ENCODE measurements around the gene ASF1A.
A peak's percentile ranks its signal among the peaks of the same experiment; 100 is the strongest.

ASF1A gene

DNA sequence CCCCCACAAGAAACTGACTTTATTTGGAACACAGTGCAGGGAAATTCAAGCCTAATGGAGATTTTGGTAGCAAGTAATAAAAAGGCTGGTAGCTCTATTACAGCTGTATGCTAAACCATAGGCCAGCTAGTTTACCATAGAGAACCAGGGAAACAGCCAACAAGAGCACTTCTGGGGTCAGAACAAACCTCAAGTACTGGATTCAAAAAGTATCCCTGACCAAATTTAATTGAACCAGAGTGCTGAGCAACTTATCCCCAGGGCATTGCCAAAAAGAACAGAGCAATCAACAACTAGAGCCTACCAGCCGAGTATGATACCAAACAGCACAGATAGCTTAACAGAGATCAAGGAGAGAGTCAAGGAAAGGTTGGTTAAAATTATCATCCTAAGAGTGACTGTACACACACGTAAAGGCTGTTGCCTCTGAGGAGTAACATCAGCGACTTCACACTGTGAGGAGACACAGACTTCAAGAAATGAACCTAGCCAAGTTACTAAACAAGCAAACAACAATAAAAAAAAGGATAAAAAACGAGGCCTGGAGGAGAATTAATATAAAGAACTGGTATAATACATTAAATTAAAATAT, 11.5 kb upstream of the ASF1A start:
- no peak for DNase-seq

DNA sequence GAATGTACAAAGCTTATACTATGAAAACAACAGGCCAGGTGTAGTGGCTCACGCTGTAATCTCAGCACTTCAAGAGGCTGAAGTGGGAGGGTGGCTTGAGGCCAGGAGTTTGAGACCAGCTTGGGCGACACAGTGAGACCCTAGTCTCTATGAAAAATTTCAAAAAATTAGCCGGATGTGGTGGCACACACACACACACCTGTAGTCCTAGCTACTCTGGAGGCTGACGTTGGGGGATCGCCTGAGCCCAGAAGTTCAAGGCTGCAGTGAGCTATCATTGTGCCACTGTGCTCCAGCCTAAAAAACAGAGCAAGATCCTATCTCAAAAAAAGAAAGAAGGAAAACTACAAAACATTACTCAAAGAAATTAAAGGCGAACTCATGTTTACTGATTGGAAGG, 7.3 kb upstream of the ASF1A start:
- peak; percentile 70 for DNase-seq

DNA sequence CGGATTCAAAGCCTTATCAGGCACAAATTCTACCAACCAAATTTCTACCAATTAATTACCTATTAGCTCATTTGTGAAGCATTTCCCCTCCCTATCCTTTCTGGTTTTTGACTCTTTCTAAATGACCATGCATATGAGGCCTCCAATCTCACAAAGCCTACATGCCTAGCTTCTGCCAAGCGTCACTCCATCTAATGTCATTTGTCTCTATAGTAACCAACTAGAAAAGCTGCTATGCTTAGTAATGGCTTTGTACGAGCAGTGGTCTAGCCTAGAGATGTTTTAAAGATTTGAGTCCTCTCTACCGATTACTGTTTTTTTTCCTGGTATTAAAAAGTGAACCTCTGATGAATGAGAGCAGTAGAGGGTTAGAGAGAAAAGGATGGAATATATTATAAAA, 4.8 kb upstream of the ASF1A start:
- DNase-seq, result peak; percentile 79

DNA sequence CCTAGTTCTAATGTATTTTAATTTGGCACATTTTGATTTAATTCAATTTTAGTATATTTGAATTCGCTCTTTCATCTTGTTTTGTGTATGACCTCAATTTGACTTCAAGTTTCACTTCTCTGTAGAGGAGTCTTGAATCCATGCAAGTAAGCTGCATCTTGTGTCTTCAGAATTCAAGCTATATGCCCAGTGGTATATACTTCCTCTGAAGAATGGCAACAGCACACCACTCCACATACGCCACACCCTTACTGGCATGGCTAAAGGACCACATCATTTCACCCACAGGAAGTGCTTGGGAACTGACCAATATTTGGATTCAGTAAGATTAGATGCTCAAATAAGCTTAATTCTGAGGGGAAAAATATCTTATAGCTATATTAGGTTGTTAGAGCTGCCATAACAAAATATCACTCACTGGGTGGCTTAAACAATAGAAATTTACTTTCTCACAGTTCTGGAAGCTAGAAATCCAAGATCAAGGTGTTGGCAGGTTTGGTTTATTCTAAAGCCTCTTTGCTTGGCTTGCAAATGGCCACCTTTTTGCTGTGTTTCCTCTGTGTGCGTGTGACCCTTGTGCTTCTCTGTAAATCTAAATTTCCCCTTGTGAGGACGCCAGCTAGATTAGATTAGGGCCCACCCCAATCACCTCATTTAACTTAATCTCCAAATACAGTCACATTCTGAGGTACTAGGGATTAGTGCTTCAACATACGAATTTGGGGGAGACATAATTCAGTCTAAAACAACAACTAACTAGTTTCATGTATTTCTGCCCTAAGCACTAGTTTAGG, 2.8 kb upstream of the ASF1A start:
- DNase-seq, result no peak

DNA sequence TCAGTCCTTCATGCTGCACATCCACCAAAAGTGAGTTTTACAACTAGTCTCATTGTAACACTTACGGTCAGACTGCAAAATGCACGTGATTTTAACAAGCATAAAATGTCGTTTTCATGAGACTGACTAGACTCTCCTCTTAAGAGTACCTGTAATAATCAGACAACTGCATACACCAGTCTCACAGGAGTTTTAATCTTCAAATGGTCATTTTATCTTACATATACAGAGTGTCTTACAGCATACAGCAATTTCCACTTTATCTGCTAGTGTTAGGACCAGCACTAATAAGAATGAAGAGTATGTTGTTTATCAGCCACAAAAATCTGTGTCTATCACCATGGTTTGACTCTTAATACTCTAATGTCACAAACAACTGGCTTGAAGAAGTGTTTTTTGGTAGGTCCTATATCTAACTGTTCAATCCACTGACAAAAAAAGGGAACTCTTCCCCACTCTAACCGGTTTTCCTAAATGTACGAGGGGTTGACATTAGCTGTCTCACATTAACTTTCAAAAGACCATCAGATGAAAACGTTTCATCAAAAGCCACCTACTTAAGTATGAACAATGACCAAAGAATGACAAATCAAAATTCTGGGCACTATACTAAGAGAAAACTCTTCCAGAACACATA, 1.5 kb upstream of the ASF1A start:
- peak; percentile 45 for DNase-seq

DNA sequence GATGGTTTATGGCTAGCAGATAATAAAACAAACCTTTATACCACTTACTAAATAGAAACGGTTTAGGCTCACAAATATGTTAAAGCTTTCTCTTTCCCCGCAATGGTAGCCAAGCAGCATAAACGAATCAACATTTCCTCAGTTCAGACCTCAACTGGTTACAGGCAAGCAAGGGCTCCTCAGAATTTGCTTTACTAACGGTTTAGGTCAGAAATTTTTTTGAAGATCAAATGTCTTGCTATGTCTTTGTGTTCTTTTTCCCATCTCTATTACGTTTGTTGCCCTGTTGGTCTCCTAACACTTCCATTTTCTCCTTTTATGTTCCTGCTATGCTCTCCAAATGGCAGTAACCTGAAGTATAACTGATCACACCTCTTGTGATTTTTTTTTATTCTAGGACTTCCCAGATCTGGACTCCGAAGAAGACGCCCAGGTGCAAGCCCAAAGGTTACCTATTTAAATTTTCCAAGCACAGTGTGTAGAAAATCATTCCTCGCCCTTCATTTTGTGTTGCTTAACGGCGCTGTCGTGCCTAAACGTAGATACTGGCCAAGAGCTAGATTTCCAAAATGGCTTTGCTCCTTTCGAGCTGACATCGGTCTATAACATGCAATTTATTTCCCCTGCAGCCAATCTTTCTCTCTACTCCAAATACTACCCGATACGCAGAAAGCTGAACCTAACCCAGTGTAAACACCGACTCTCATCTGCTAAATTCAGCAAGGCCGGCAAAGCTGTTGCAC, 717 bp upstream of the ASF1A start:
- DNase-seq, result peak; percentile 91

DNA sequence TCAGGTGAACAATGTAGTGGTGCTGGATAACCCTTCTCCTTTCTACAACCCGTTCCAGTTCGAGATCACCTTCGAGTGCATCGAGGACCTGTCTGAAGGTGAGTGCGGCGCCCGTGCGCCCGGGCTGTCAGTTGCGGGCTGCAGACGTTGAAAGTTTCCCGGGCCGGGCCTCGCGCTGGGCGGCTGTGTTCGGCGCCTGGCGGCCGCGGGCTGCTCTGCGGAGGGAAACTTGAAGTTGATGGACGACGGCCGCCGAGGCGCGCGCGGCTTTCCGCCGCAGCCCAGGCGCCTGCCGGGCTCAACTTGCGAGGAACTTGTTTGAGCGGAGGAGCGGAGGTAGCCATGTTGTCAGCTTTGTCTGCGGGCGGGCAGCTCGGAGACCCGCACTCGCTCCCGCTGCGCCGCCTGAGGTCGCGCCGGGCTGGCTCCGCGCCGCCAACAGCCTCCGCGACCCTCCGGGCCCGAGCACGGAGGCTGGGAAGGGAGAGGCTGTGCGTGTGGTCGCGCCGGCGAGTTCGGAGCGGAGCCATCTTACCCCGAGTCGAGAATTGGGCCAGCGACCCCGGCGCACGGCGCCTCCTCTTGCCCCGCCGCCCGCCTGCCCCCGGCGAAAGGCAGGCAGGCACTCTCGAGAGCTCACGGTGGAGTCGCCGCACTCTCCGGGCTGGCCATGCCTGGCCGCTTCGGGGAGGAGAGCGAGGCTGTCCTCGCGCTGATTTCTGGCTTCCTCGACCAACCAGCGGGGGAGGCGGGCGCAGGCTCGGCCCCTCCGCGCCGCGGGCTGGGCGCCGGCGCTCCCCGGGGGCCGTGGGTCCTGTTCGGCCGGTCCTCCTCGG, 691 bp downstream of the ASF1A start:
- peak; percentile 65 for DNase-seq

DNA sequence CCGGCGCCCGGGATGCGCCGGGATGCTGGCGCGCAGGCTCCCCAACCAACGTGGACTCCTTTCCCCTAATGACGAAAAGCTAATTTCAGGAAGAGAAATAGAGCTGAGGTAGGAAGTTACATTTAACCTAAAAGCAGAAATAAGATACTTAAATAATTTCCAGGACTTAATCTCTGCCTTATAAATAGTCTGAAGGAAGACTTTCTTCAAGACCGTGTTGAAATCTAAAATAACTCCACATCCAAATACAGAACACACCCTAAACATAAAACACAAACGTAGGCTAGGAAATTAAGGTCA, 1.3 kb downstream of the ASF1A start:
- no peak for DNase-seq

DNA sequence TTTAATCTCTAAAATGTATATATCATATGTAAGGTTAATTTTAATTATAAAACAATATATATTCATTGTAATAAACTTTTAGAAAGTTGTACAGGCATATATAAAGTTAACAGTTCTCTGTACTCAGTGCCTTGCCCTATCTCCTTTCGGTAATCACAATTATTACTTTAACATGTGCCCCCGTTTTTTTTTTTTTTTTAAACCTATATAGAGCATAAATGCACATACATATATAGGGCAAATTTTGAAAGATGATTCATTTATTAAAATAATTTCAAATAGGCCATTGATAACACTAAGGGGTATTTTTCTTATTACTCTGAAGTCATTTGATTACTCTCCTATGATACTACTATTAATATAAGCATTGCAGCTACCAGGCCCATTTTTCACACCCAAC, 1.9 kb downstream of the ASF1A start:
- DNase-seq, result peak; percentile 51

DNA sequence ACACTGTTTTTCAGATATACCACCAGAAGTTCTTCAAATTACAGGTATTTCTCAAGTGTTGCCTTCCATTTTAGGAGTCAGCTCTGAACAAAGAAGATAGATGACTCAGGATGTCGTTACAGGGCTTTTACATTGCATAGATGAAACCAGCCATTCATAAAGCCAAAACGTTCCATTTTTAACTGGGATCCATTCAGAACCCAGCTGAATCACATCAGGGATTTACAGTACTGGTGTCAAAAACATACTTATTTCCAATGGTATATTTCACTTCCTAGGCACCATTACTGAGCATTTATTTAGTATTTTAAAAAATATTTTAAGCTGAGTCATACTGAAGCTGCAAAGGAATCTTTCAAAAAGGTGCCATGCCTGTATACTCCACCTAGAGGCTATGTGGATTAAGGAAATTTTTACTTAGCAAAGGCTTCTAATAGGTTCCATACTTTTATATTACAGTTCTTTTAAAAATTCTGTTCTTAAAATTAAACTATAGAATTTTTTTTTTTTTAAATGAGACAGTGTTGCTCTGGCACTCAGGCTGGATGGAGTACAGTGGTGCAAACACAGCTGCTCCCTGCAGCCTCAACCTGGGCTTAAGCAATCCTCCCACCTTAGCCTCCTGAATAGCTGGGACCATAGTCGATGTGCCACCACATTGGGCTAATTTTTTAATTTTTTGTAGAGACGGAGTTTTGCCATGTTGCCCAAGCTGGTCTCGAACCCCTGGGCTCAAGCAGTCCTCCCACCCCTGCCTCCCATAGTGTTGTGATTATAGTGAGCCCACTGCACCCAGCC, 2.6 kb downstream of the ASF1A start:
- DNase-seq, result peak; percentile 68

DNA sequence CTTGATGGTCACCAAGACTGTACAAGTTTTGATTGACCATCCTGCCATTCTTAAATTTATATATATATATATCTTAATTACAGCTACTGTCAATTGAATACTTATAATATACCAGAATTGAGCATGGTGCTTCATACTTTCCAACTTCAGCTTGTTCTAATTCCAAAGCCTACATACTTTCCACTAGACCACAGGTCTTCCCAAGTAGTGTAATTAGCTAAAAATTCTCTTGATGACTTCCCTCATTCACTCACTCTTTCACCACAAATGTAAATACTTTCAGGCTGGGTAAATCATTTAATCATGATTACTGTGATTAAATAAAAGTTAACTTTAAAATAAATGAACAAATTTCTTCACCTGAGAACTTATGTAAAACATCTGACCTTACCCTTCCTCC, 3.4 kb downstream of the ASF1A start:
- no peak for DNase-seq

DNA sequence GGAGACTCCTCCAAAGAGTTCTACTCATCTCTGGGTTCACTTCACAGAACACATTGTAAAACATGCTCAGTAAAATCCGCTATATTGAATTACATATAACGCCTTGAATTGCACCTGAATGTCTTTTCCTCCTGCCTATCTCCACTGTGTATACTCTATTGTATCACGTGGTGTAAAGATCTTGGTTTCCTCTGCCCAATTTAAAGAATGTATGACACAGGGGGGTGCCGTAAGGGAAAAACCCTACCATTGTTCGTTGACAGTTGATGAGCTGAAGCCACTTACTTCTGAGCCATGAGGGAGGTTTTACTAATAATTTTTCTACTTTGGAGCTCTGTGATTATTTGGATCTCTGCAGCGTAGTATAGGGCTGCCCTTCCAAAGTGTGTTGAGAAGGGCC, 6.0 kb downstream of the ASF1A start:
- no peak for DNase-seq

DNA sequence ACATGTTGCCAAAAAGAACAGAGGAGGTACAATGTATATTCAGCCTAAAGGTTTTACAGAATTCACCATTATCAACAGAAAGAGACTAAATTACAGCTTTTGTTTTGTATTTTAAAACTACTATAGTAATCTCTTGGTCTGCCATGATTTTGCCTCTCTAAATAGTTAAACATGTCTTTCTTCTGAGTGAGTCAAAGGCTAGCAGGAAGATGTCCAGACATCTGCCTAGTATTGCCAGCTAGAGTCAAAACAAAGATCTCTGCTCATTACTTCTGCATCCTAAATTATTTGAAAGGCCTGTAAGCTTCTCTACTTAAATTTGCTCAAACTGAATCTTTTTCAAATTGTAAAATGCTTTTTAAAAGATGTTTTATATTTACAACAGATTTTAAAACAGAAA, 8.8 kb downstream of the ASF1A start:
- no peak for DNase-seq

DNA sequence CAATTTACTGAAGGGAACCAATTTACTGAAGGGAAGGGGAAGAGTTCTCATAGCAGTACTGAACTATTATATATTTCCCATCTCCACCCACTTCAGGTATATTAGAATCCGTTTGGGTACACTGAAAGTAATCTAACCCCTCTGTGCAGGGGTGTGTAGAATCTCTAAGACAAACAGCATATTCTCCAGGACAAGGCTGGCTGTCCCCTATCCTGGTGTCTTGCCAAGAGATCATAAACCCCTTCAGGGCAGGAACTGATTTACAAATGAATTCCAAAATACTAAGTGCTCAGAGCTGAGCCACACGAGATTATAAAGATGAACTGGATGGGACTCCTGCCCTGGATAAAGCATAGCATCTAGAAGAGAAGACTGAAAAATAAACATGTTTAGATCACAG, 9.2 kb downstream of the ASF1A start:
- no peak for DNase-seq

DNA sequence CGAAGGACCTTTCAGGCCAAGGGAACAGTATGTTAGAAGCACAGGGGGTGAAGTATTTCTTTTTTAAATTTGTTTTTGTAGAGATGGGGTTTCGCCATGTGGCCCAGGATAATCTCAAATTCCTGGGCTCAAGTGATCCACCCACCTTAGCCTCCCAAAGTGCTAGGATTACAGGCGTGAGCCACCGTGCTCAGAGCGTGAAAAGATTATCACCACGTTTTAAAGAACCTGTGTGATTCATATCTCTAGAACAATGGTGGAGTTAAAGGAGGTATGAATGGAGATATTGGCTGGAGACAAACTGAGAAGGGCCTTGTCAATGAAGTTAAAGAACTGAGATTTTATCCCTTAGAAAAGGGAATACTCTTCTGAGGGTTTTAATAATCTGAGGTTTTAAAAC, 9.7 kb downstream of the ASF1A start:
- DNase-seq, result no peak

DNA sequence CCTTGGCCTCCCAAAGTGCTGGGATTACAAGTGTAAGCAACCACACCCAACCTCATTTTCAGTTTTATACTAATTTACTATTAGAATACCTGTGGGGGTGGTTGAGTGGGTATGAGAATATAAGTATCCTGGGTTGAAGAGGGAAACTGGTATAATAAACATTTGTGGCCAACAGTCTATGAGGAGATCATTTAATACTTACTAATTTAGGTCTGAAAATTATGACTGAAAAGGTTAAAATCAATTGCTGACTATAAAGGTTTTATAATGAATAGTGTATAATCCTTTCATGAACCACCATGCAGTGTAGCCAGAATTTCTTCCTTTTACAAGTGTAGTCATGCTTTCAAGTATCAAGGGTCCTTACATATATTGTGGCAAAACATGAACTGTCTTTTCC, 11.1 kb downstream of the ASF1A start:
- DNase-seq, result no peak

DNA sequence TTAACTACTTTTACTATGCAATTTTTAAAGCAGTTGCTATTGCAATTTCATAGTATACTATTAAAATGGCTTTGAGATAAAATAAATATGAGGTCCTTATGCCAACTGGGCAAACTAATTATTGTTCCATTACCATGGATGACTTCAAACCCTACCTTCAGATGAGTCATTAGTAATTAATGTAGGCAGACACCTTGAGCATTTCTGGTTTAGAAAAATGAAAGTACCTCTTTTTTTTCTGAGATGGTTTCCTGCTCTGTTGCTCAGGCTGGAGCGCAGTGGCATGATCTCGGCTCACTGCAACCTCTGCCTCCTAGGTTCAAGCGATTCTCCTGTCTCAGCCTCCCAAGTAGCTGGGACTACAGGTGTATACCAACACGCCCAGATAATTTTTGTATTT, 11.9 kb downstream of the ASF1A start:
- no peak for DNase-seq

DNA sequence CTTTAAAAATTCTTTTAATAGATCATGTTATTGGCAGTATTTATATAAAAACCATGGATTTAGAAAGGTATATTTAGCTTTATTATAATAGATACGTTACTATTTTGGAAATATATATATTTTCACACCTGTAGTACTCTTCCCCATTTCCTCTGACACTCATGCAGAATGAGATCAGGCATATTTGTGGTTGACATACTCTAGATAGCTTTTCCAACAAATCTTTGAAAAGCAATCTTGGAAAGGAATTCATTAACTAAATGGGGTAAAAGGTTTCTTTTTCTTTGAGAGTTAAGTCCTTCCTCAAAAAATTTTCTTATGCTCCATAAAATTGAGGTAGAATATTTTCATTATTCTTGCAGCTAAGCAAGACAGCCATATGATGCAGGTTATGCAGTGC, 14.5 kb downstream of the ASF1A start:
- DNase-seq, result no peak

DNA sequence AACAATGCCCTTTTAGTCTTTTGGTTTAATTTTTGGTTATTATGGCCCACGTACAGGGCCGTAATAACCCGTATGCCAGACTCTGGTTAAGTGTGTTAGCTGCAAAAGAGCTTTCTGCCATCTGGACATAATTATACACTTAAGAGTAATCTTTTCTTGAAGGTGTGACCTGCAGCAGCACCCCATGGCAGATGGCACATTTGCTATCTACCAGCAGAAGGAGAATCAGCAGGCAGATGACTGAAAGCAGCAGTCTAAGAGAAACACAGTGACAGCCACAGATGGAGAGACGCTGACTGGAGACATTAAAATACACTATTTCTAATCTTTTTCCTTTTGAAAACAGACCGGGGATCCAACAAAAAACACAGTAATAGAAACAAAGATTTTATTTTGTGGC, 18.7 kb downstream of the ASF1A start:
- DNase-seq, result peak; percentile 84

DNA sequence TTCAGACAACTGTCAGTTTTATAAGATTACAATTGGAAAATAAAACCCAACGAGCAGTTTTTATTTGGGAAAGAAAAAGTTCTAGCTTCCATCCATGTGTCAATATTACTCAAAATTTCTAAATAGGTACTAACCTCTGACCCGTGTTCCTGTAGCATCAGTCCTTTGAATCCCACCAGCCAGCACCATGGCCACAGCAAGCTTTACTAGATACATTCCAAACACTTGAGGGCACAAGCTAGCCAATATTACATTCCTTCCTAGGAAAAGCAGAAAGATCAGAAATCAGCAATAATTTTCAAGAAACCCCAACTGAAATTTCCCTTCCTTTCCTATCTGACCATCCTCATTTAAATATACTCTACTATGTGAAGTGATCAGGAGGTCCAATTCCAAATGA, 19.2 kb downstream of the ASF1A start:
- no peak for DNase-seq

DNA sequence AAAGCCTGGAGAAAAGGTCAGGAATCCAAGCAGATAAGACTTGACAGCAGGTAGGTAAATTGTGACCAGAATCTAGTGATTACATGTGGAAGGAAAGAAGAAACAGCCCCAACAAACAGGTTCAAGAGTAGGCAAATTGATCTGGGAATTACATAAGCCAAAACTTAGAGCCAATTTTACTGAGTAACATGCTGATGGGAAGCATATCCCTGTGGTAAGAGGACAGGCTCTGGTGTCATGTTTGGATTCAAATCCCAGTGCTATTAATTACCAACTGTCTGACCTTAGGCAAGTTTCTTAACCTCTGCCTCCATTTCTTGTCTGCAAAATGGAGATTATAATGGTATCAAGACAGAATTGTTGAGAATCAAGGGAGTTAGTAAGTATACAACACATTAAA, 20.6 kb downstream of the ASF1A start:
- DNase-seq, result no peak

Data from NCI-H1105 treated with DMSO at 0.1 percent for 48 hours (cell line).